D341Med (cell line): ENCODE measurements around the gene CIAPIN1.

Experiments
- DNase-seq: peaks from one replicate; pipeline ENCODE4 v3.0.0; 2012; ENCODE audit warnings: low spot score

CIAPIN1 gene

DNA sequence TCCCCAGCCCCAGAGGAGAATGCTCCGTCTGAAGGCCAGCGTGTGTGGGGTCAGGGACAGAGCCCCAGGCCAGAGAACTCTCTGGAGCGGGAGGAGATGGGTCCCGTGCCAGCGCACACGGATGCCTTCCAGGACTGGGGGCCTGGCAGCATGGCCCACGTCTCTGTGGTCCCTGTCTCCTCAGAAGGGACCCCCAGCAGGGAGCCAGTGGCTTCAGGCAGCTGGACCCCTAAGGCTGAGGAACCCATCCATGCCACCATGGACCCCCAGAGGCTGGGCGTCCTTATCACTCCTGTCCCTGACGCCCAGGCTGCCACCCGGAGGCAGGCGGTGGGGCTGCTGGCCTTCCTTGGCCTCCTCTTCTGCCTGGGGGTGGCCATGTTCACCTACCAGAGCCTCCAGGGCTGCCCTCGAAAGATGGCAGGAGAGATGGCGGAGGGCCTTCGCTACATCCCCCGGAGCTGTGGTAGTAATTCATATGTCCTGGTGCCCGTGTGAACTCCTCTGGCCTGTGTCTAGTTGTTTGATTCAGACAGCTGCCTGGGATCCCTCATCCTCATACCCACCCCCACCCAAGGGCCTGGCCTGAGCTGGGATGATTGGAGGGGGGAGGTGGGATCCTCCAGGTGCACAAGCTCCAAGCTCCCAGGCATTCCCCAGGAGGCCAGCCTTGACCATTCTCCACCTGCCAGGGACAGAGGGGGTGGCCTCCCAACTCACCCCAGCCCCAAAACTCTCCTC is 64.5 kb downstream of the CIAPIN1 start:
- peak; percentile 30 for DNase-seq

DNA sequence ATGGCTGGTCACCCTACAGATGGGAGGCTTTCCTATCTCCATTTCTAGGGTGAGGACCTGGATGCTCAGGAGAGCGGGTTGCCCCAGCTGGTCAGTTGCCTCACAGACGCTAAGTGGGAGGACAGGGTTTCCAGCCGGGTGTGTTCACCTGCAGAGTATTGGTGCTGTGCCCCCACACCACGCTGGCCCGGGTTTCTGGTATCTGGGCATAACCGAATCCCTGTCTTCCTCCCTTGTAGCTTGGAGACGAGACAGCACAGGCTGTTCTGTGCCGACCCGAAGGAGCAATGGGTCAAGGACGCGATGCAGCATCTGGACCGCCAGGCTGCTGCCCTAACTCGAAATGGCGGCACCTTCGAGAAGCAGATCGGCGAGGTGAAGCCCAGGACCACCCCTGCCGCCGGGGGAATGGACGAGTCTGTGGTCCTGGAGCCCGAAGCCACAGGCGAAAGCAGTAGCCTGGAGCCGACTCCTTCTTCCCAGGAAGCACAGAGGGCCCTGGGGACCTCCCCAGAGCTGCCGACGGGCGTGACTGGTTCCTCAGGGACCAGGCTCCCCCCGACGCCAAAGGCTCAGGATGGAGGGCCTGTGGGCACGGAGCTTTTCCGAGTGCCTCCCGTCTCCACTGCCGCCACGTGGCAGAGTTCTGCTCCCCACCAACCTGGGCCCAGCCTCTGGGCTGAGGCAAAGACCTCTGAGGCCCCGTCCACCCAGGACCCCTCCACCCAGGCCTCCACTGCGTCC is 65.2 kb downstream of the CIAPIN1 start:
- DNase-seq: peak; percentile 16

DNA sequence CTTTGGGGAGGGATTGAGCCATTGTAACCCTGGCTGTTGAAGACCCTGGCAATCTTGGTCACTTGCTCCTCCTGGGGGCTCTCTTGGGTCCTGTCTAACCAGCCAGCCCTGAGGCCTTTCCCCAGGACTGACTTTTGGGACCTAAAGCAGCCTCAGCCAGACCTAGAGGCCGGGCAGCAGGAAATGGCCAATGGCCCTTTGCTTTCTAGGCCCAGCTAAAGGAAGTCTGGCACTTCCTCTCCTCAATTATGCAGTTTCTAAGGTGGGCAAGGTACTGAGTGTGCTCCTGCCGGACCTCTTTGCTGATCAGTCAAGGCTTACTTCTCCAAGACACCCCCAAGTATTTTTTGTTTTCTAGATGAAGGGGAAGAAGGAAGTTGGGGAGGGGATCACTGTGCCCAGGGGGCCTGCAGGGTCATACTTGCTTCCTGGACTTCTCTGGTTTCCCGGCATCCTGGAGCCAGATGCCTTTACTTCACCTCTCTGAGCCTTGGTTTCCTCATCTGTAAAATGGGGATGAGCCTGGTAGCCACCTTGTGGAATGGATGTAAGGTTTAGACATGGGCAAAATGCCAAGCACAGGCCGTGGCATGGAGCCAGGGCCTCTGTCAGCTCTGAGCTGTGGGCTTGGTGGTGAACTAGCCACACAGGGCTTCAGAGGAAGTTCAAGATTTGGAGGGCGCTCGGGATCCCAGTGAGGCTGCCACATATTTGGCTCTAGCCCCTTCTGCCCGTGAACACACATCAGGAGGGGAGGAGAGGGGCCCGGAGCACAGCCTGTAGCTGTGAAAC is 66.3 kb downstream of the CIAPIN1 start:
- peak; percentile 9 for DNase-seq

DNA sequence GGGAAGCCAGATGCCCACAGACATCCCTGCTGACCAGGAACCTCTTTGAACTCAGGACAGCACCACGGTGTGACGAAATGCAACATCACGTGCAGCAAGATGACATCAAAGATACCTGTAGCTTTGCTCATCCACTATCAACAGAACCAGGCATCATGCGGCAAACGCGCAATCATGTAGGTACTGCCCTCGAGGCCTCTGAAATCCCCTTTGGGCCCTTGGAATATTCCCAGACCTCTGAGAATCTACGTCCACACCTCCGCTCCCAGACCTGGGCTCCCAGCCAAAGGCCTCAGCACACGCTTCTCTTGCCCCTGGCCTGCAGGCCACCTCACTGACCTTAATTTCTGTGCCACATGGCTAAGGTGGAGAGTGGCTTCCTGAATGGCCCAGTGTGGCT is 67.6 kb downstream of the CIAPIN1 start:
- peak; percentile 11 for DNase-seq
